Adrenal gland (tissue), 5 donors: ENCODE measurements around the gene ADRB1.

ENCODE experiments used
- POLR2A ChIP-seq, 2 donors: fragments of 450-650 bp; IDR thresholded peaks; one replicate each; pipeline ENCODE4 v1.6.1; 2017; ENCODE audit warnings: antibody characterized with exemption in 2 of 2, mild to moderate bottlenecking in 2 of 2, moderate library complexity in 1 of 2
- TF ChIP-seq, protein P1 (sequence below), 6 experiments: fragments of 450-650 bp in 4 of 6; fragments of 200-600 bp in 2 of 6; sonication (generic) in 1 of 6; IDR thresholded peaks; 1 replicate in 5 of 6; 2 replicates in 1 of 6; pipeline versions ENCODE4 v1.5.1 to v1.8.0; 2016 to 2021; ENCODE audit warnings: antibody characterized with exemption in 6 of 6, mild to moderate bottlenecking in 2 of 6, moderate library complexity in 1 of 6
- donor health status: DM: no; HTN: no; CAD: no.

DNA sequence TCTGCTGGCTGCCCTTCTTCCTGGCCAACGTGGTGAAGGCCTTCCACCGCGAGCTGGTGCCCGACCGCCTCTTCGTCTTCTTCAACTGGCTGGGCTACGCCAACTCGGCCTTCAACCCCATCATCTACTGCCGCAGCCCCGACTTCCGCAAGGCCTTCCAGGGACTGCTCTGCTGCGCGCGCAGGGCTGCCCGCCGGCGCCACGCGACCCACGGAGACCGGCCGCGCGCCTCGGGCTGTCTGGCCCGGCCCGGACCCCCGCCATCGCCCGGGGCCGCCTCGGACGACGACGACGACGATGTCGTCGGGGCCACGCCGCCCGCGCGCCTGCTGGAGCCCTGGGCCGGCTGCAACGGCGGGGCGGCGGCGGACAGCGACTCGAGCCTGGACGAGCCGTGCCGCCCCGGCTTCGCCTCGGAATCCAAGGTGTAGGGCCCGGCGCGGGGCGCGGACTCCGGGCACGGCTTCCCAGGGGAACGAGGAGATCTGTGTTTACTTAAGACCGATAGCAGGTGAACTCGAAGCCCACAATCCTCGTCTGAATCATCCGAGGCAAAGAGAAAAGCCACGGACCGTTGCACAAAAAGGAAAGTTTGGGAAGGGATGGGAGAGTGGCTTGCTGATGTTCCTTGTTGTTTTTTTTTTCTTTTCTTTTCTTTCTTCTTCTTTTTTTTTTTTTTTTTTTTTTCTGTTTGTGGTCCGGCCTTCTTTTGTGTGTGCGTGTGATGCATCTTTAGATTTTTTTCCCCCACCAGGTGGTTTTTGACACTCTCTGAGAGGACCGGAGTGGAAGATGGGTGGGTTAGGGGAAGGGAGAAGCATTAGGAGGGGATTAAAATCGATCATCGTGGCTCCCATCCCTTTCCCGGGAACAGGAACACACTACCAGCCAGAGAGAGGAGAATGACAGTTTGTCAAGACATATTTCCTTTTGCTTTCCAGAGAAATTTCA lies 1.7 kb downstream of the ADRB1 start:
- TF ChIP-seq, protein P1, sequence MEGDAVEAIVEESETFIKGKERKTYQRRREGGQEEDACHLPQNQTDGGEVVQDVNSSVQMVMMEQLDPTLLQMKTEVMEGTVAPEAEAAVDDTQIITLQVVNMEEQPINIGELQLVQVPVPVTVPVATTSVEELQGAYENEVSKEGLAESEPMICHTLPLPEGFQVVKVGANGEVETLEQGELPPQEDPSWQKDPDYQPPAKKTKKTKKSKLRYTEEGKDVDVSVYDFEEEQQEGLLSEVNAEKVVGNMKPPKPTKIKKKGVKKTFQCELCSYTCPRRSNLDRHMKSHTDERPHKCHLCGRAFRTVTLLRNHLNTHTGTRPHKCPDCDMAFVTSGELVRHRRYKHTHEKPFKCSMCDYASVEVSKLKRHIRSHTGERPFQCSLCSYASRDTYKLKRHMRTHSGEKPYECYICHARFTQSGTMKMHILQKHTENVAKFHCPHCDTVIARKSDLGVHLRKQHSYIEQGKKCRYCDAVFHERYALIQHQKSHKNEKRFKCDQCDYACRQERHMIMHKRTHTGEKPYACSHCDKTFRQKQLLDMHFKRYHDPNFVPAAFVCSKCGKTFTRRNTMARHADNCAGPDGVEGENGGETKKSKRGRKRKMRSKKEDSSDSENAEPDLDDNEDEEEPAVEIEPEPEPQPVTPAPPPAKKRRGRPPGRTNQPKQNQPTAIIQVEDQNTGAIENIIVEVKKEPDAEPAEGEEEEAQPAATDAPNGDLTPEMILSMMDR (IDR thresholded peaks at IDR 0.05): no peak
- TF ChIP-seq POLR2A (IDR thresholded peaks at IDR 0.05): no peak
